Naive thymus-derived CD4-positive, alpha-beta T cell (primary cell): Measurements from ENCODE around the gene AP5B1. TPM values are rescaled to one million over a fixed set of nuclear protein-coding genes. Genes with fewer than 3 reads are reported as not detected.

Experiments used
- ATAC-seq: fragments of 150-1000 bp; cut with Tn5 transposase; 2 replicates; pipeline ENCODE4 v1.10.0; 2021; ENCODE audit warnings: mild to moderate bottlenecking, moderate library complexity
- CTCF ChIA-PET: fragments of 350-600 bp; sonication (Branson Sonifier 250); formaldehyde crosslinking; loops from one replicate; lab custom pipeline; 2021; ENCODE audit warnings: antibody characterized with exemption; lab: Charles Lee
- POLR2A ChIA-PET: fragments of 350-600 bp; sonication (Branson Sonifier 250); formaldehyde crosslinking; loops from one replicate; lab custom pipeline; 2021; ENCODE audit warnings: antibody characterized with exemption, inconsistent platforms; lab: Charles Lee
- DNase-seq, 9 donors: peaks; one replicate each; pipeline versions ENCODE4 v3.0.0 to v3.0.0-alpha.2; 2020 to 2022; ENCODE audit warnings: mixed read lengths in 1 of 9
- H3K27ac ChIP-seq: one replicate; pipeline ENCODE4 v1.7.0; 2013; ENCODE audit warnings: mild to moderate bottlenecking, low read depth, low read length, moderate library complexity
- H3K27me3 ChIP-seq, 2 donors: one replicate each; pipeline ENCODE4 v1.7.0; 2013; ENCODE audit warnings: low read length in 2 of 2, mild to moderate bottlenecking in 2 of 2, moderate library complexity in 2 of 2; ENCODE audit not compliant: control insufficient read depth in 2 of 2, insufficient read depth in 2 of 2
- H3K36me3 ChIP-seq, 3 experiments: 1 replicate in 2 of 3; 2 replicates in 1 of 3; pipeline ENCODE4 v1.7.0; 2013; ENCODE audit warnings: low read length in 3 of 3, mild to moderate bottlenecking in 3 of 3, moderate library complexity in 1 of 3; ENCODE audit not compliant: insufficient read depth in 3 of 3, control insufficient read depth in 2 of 3
- H3K4me1 ChIP-seq, 2 donors: one replicate each; pipeline ENCODE4 v1.7.0; 2013; ENCODE audit warnings: low read length in 2 of 2, mild to moderate bottlenecking in 2 of 2, moderate library complexity in 1 of 2; ENCODE audit not compliant: control insufficient read depth in 2 of 2, insufficient read depth in 2 of 2
- H3K4me3 ChIP-seq: 2 replicates; pipeline ENCODE4 v1.7.0; 2013; ENCODE audit warnings: mild to moderate bottlenecking, low read length
- H3K9me3 ChIP-seq, 3 experiments: 1 replicate in 2 of 3; 2 replicates in 1 of 3; pipeline ENCODE4 v1.7.0; 2013; ENCODE audit warnings: low read length in 3 of 3; ENCODE audit not compliant: control insufficient read depth in 2 of 3
- H3K27ac Mint-ChIP-seq, 9 donors: one replicate each; pipeline ENCODE4 v1.8.0; 2020 to 2022; ENCODE audit warnings: mixed read lengths in 9 of 9, mild to moderate bottlenecking in 8 of 9, moderate library complexity in 5 of 9, inconsistent platforms in 2 of 9
- H3K27me3 Mint-ChIP-seq, 5 donors: one replicate each; pipeline ENCODE4 v1.8.0; 2021 to 2022; ENCODE audit warnings: mixed read lengths in 5 of 5, mild to moderate bottlenecking in 1 of 5
- H3K36me3 Mint-ChIP-seq, 5 donors: one replicate each; pipeline ENCODE4 v1.8.0; 2020 to 2022; ENCODE audit warnings: mixed read lengths in 5 of 5, mild to moderate bottlenecking in 3 of 5, inconsistent platforms in 1 of 5
- H3K4me1 Mint-ChIP-seq, 7 donors: one replicate each; pipeline ENCODE4 v1.8.0; 2020 to 2022; ENCODE audit warnings: mixed read lengths in 7 of 7, mild to moderate bottlenecking in 3 of 7, inconsistent platforms in 1 of 7
- H3K4me3 Mint-ChIP-seq, 10 donors: one replicate each; pipeline ENCODE4 v1.8.0; 2020 to 2022; ENCODE audit warnings: mild to moderate bottlenecking in 10 of 10, mixed read lengths in 10 of 10, moderate library complexity in 6 of 10, inconsistent platforms in 2 of 10
- H3K9me3 Mint-ChIP-seq, 11 donors: one replicate each; pipeline ENCODE4 v1.8.0; 2020 to 2022; ENCODE audit warnings: mixed read lengths in 11 of 11, mild to moderate bottlenecking in 4 of 11, inconsistent platforms in 1 of 11, moderate library complexity in 1 of 11
- intact Hi-C, 2 donors: fragments of 100-400 bp; cut with micrococcal nuclease; formaldehyde crosslinking; loops; one replicate each; pipeline ENCODE4 v1.15.1; 2023
- polyA plus RNA-seq, 2 donors: library from polyadenylated mRNA; unstranded; fragments of 300-500 nt; fragmentation: Illumina TruSeq; gene quantifications; one replicate each; pipeline ENCODE4 v1.2.3, GENCODE V29; 2021
- total RNA-seq, 6 experiments: library from RNA in 5 of 6; stranded (reverse) in 5 of 6; gene quantifications; 1 replicate in 5 of 6; 2 replicates in 1 of 6; pipeline ENCODE4 v1.2.3 and lab custom pipeline; 2021 to 2026

AP5B1 gene
- total and polyA plus RNA-seq, 7 experiments from 2014 or later = 8.8 to 31.0 (median 21.7) TPM

GRCh38 chr11:65726660-65727059 lies 54.1 kb downstream of the AP5B1 start:
- Mint-ChIP-seq H3K9me3 (no peaks in the 10 kb centered on the region), H3K36me3 (no peaks in the 10 kb centered on the region), H3K4me3 (no peak overlapping the region), H3K27me3 (peaks cover 0 to 11% (median 1%) of the 10 kb centered on the region in 5 donors), H3K4me1 (peaks cover 0 to 3% (median 0%) of the 10 kb centered on the region in 7 donors), H3K27ac (no peak overlapping the region)
- DNase-seq (no peak), ATAC-seq (no peak)
- ChIA-PET POLR2A (interaction anchor here (1.0 kb wide), 1 partner anchor 12 kb away, joined by 3 read pairs; no protein-coding TSS in a partner anchor), CTCF (no interaction called here)
- no peaks in the 10 kb centered on the region for H3K36me3 ChIP-seq
- intact Hi-C loops = no loop called here
- H3K27me3 ChIP-seq = no peaks in the 10 kb centered on the region
- H3K27ac ChIP-seq = no peak overlapping the region
- H3K9me3 ChIP-seq = no peaks in the 10 kb centered on the region
- H3K4me1 ChIP-seq = no peaks in the 10 kb centered on the region
- H3K4me3 ChIP-seq = no peak overlapping the region

Other genes with a start within 250 kb of the AP5B1 start
- gene LTBP3, start 222.6 kb downstream of the AP5B1 start, total RNA-seq = 100 to 1,000 TPM in 4 of 5 experiments, 10 to 100 TPM in 1; 91.4 to 288 (median 280) TPM
- gene LTBP3, start 222.6 kb downstream of the AP5B1 start, polyA plus RNA-seq = 10 to 100 TPM; 18.7 to 41.2 TPM
- gene ZNRD2, start 210.5 kb downstream of the AP5B1 start, total RNA-seq = 10 to 100 TPM; 29.1 to 40.9 (median 32.9) TPM
- gene ZNRD2, start 210.5 kb downstream of the AP5B1 start, polyA plus RNA-seq = 10 to 100 TPM; 82.6 to 86.0 TPM
- gene FAM89B, start 208.4 kb downstream of the AP5B1 start, total RNA-seq = 10 to 100 TPM; 33.0 to 59.7 (median 45.3) TPM
- 100 to 1,000 TPM in 1 of 2 donors, 10 to 100 TPM in 1; 87.7 to 115 TPM for gene FAM89B, start 208.4 kb downstream of the AP5B1 start, polyA plus RNA-seq
- 100 to 1,000 TPM; 108 to 207 (median 128) TPM for gene EHBP1L1, start 204.9 kb downstream of the AP5B1 start, total RNA-seq
- 10 to 100 TPM; 12.3 to 14.2 TPM for gene EHBP1L1, start 204.9 kb downstream of the AP5B1 start, polyA plus RNA-seq
- 1 to 10 TPM; 2.1 to 9.2 (median 4.8) TPM for gene KCNK7, start 185.2 kb downstream of the AP5B1 start, total RNA-seq
- gene KCNK7, start 185.2 kb downstream of the AP5B1 start, polyA plus RNA-seq = under 1 TPM in 1 of 2 donors, not detected in 1; 0.25 TPM
- 10 to 100 TPM; 63.3 to 91.1 (median 88.2) TPM for gene MAP3K11, start 166.8 kb downstream of the AP5B1 start, total RNA-seq
- 10 to 100 TPM; 12.1 to 21.6 TPM for gene MAP3K11, start 166.8 kb downstream of the AP5B1 start, polyA plus RNA-seq
- gene PCNX3, start 165.2 kb downstream of the AP5B1 start, total RNA-seq = 10 to 100 TPM; 50.4 to 64.9 (median 56.6) TPM
- gene PCNX3, start 165.2 kb downstream of the AP5B1 start, polyA plus RNA-seq = 1 to 10 TPM; 2.2 to 7.9 TPM
- gene SIPA1, start 142.9 kb downstream of the AP5B1 start, total RNA-seq = 100 to 1,000 TPM; 145 to 249 (median 198) TPM
- 100 to 1,000 TPM in 1 of 2 donors, 10 to 100 TPM in 1; 90.3 to 184 TPM for gene SIPA1, start 142.9 kb downstream of the AP5B1 start, polyA plus RNA-seq
- 100 to 1,000 TPM; 106 to 303 (median 165) TPM for gene RELA, start 118.1 kb downstream of the AP5B1 start, total RNA-seq
- 10 to 100 TPM; 54.6 to 73.0 TPM for gene RELA, start 118.1 kb downstream of the AP5B1 start, polyA plus RNA-seq
- gene KAT5, start 68.7 kb downstream of the AP5B1 start, total RNA-seq = 100 to 1,000 TPM in 4 of 5 experiments, 10 to 100 TPM in 1; 68.6 to 133 (median 113) TPM
- 10 to 100 TPM; 36.8 to 56.8 TPM for gene KAT5, start 68.7 kb downstream of the AP5B1 start, polyA plus RNA-seq
- 10 to 100 TPM; 41.8 to 94.0 (median 82.0) TPM for gene RNASEH2C, start 60.2 kb downstream of the AP5B1 start, total RNA-seq
- 10 to 100 TPM; 40.2 to 80.3 TPM for gene RNASEH2C, start 60.2 kb downstream of the AP5B1 start, polyA plus RNA-seq
- not detected for gene OVOL1, start 6.1 kb upstream of the AP5B1 start, total RNA-seq
- gene OVOL1, start 6.1 kb upstream of the AP5B1 start, polyA plus RNA-seq = not detected
- gene SNX32, start 53.0 kb upstream of the AP5B1 start, total RNA-seq = 1 to 10 TPM in 3 of 5 experiments, under 1 TPM in 2; 0.81 to 2.0 (median 1.1) TPM
- under 1 TPM; 0.38 to 0.60 TPM for gene SNX32, start 53.0 kb upstream of the AP5B1 start, polyA plus RNA-seq
- 1,000 to 10,000 TPM in 1 of 5 experiments, 100 to 1,000 TPM in 4; 403 to 1,550 (median 533) TPM for gene CFL1, start 77.2 kb upstream of the AP5B1 start, total RNA-seq
- gene CFL1, start 77.2 kb upstream of the AP5B1 start, polyA plus RNA-seq = 1,000 to 10,000 TPM; 2,039 to 2,314 TPM
- gene MUS81, start 79.5 kb upstream of the AP5B1 start, total RNA-seq = 100 to 1,000 TPM in 2 of 5 experiments, 10 to 100 TPM in 3; 51.8 to 117 (median 97.7) TPM
- gene MUS81, start 79.5 kb upstream of the AP5B1 start, polyA plus RNA-seq = 10 to 100 TPM; 18.3 to 33.0 TPM
- gene EFEMP2, start 91.8 kb upstream of the AP5B1 start, total RNA-seq = 10 to 100 TPM in 3 of 5 experiments, 1 to 10 TPM in 2; 5.9 to 16.0 (median 12.7) TPM
- gene EFEMP2, start 91.8 kb upstream of the AP5B1 start, polyA plus RNA-seq = under 1 TPM; 0.40 to 0.60 TPM
- gene CTSW, start 98.9 kb upstream of the AP5B1 start, total RNA-seq = 100 to 1,000 TPM in 1 of 5 experiments, 10 to 100 TPM in 4; 24.9 to 148 (median 29.3) TPM
- 10 to 100 TPM; 31.7 to 58.7 TPM for gene CTSW, start 98.9 kb upstream of the AP5B1 start, polyA plus RNA-seq
- gene FIBP, start 107.5 kb upstream of the AP5B1 start, total RNA-seq = 10 to 100 TPM; 25.9 to 72.1 (median 43.4) TPM
- gene FIBP, start 107.5 kb upstream of the AP5B1 start, polyA plus RNA-seq = 10 to 100 TPM; 60.0 to 78.3 TPM
- gene CCDC85B, start 109.7 kb upstream of the AP5B1 start, total RNA-seq = 10 to 100 TPM; 21.1 to 52.1 (median 23.6) TPM
- gene CCDC85B, start 109.7 kb upstream of the AP5B1 start, polyA plus RNA-seq = 10 to 100 TPM; 59.0 to 85.0 TPM
- 10 to 100 TPM in 1 of 5 experiments, 1 to 10 TPM in 2, not detected in 2; 2.8 to 25.7 (median 4.0) TPM for gene FOSL1, start 119.4 kb upstream of the AP5B1 start, total RNA-seq
- not detected for gene FOSL1, start 119.4 kb upstream of the AP5B1 start, polyA plus RNA-seq
- 10 to 100 TPM; 18.5 to 62.2 (median 40.4) TPM for gene C11orf68, start 138.1 kb upstream of the AP5B1 start, total RNA-seq
- gene C11orf68, start 138.1 kb upstream of the AP5B1 start, polyA plus RNA-seq = 100 to 1,000 TPM in 1 of 2 donors, 10 to 100 TPM in 1; 74.1 to 104 TPM
- 100 to 1,000 TPM in 1 of 5 experiments, 10 to 100 TPM in 4; 72.6 to 166 (median 81.9) TPM for gene DRAP1, start 138.4 kb upstream of the AP5B1 start, total RNA-seq
- gene DRAP1, start 138.4 kb upstream of the AP5B1 start, polyA plus RNA-seq = 10 to 100 TPM; 87.7 to 89.3 TPM
- under 1 TPM in 1 of 5 experiments, not detected in 4; 0.64 TPM for gene TSGA10IP, start 164.5 kb upstream of the AP5B1 start, total RNA-seq
- gene TSGA10IP, start 164.5 kb upstream of the AP5B1 start, polyA plus RNA-seq = not detected
- 100 to 1,000 TPM in 1 of 5 experiments, 10 to 100 TPM in 4; 65.9 to 102 (median 90.8) TPM for gene SART1, start 180.8 kb upstream of the AP5B1 start, total RNA-seq
- gene SART1, start 180.8 kb upstream of the AP5B1 start, polyA plus RNA-seq = 10 to 100 TPM; 27.9 to 66.6 TPM
- 100 to 1,000 TPM in 1 of 5 experiments, 10 to 100 TPM in 4; 49.9 to 114 (median 66.7) TPM for gene EIF1AD, start 221.2 kb upstream of the AP5B1 start, total RNA-seq
- gene EIF1AD, start 221.2 kb upstream of the AP5B1 start, polyA plus RNA-seq = 10 to 100 TPM; 17.7 to 25.3 TPM
- gene BANF1, start 221.5 kb upstream of the AP5B1 start, total RNA-seq = 100 to 1,000 TPM in 2 of 5 experiments, 10 to 100 TPM in 3; 54.5 to 234 (median 99.4) TPM
- 100 to 1,000 TPM; 192 to 203 TPM for gene BANF1, start 221.5 kb upstream of the AP5B1 start, polyA plus RNA-seq
- gene CST6, start 231.0 kb upstream of the AP5B1 start, total RNA-seq = under 1 TPM in 1 of 5 experiments, not detected in 4; 0.42 TPM
- not detected for gene CST6, start 231.0 kb upstream of the AP5B1 start, polyA plus RNA-seq
- gene CATSPER1, start 245.5 kb upstream of the AP5B1 start, total RNA-seq = 1 to 10 TPM in 2 of 5 experiments, not detected in 3; 1.4 to 4.2 TPM
- gene CATSPER1, start 245.5 kb upstream of the AP5B1 start, polyA plus RNA-seq = not detected